HCT116 (cell line): ENCODE results near the gene RAB25. TPM values are rescaled to one million over a fixed set of nuclear protein-coding genes. Genes with fewer than 3 reads are reported as not detected.

ENCODE experiments used
- ATAC-seq: fragments of 200-7000 bp; cut with Tn5 transposase; 2 replicates; pipeline ENCODE4 v1.9.1; 2020; ENCODE audit warnings: mild to moderate bottlenecking, moderate library complexity
- BruUV-seq: library from RNA; stranded (reverse); fragments of 400-500 nt; replicated peaks from 2 replicates; lab custom pipeline; 2021; lab: Mats Ljungman, UMichigan
- CTCF ChIA-PET: fragments of 300-600 bp; sonication (Branson Sonifier 250); formaldehyde crosslinking; loops from one replicate; lab custom pipeline; 2021; ENCODE audit warnings: antibody characterized with exemption; lab: Charles Lee
- POLR2A ChIA-PET: fragments of 300-600, 350-600 bp; sonication (Branson Sonifier 250); formaldehyde crosslinking; loops from one replicate; lab custom pipeline; 2021; ENCODE audit warnings: antibody characterized with exemption; lab: Charles Lee
- RAD21 ChIA-PET, 2 experiments: fragments of 300-600 bp; sonication (Branson Sonifier 250); formaldehyde crosslinking; loops; one replicate each; lab custom pipeline; 2023; ENCODE audit warnings: low total read pairs in 2 of 2; ENCODE audit not compliant: uncharacterized antibody in 2 of 2, unreplicated experiment in 2 of 2, low non-redundant PET in 1 of 2; lab: Charles Lee
- DNase-seq: peaks from one replicate; pipeline ENCODE4 v3.0.0-alpha.2; 2010; ENCODE audit warnings: low read depth, low spot score
- H2AFZ ChIP-seq: fragments of 200-600 bp; shearing (Covaris generic), sonication (generic); 2 replicates; pipeline ENCODE4 v1.6.1; 2017; ENCODE audit warnings: low read depth, mixed run types, mixed read lengths, antibody characterized with exemption, low read length; ENCODE audit not compliant: poor library complexity, severe bottlenecking
- H3K27ac ChIP-seq: 2 replicates; pipeline ENCODE4 v1.5.1; 2012; ENCODE audit warnings: low read depth, low read length
- H3K27me3 ChIP-seq: fragments of 200-600 bp; sonication (generic); 2 replicates; pipeline ENCODE4 v1.6.1; 2016; ENCODE audit warnings: mixed run types, low read length, mixed read lengths; ENCODE audit not compliant: insufficient read depth
- H3K36me3 ChIP-seq, 2 experiments: fragments of 200-500 bp in 1 of 2; fragments of 200-600 bp in 1 of 2; sonication (Bioruptor generic) in 1 of 2; sonication (generic) in 1 of 2; 2 replicates each; pipeline versions ENCODE4 v1.5.1 to v1.6.1; 2014 to 2016; ENCODE audit warnings: low read length in 2 of 2, inconsistent platforms in 1 of 2, mixed read lengths in 1 of 2, mixed run types in 1 of 2; ENCODE audit not compliant: insufficient read depth in 2 of 2, control insufficient read depth in 1 of 2
- H3K4me1 ChIP-seq, 2 experiments: fragments of 200-600 bp in 1 of 2; sonication (generic) in 1 of 2; 2 replicates each; pipeline versions ENCODE4 v1.5.1 to v1.6.1; 2012 to 2017; ENCODE audit warnings: low read length in 2 of 2, inconsistent platforms in 1 of 2, mild to moderate bottlenecking in 1 of 2, mixed read lengths in 1 of 2, mixed run types in 1 of 2, moderate library complexity in 1 of 2; ENCODE audit not compliant: insufficient read depth in 2 of 2, control insufficient read depth in 1 of 2
- H3K4me2 ChIP-seq: fragments of 200-600 bp; sonication (generic); 2 replicates; pipeline ENCODE4 v1.6.1; 2017; ENCODE audit warnings: mixed run types, low read length, mixed read lengths
- H3K4me3 ChIP-seq, 2 experiments: fragments of 200-600 bp in 1 of 2; sonication (generic) in 1 of 2; replicated peaks in 1 of 2; 2 replicates each; pipeline ENCODE4 v1.5.1; 2011 to 2016; ENCODE audit warnings: low read length in 2 of 2, control low read depth in 1 of 2, low read depth in 1 of 2, mild to moderate bottlenecking in 1 of 2, mixed read lengths in 1 of 2, mixed run types in 1 of 2
- H3K79me2 ChIP-seq: fragments of 200-600 bp; sonication (generic); 2 replicates; pipeline ENCODE4 v1.6.1; 2017; ENCODE audit warnings: mild to moderate bottlenecking, mixed run types, low read length, moderate library complexity, mixed read lengths; ENCODE audit not compliant: insufficient read depth
- H3K9ac ChIP-seq: fragments of 200-600 bp; sonication (generic); 2 replicates; pipeline ENCODE4 v1.6.1; 2016; ENCODE audit warnings: low read length, mixed read lengths
- H3K9me2 ChIP-seq: fragments of 200-600 bp; sonication (generic), shearing (Covaris generic); 2 replicates; pipeline ENCODE4 v1.6.1; 2017; ENCODE audit warnings: mixed run types, mild to moderate bottlenecking, moderate library complexity; ENCODE audit not compliant: insufficient read depth
- H3K9me3 ChIP-seq, 2 experiments: fragments of 200-500 bp in 1 of 2; fragments of 200-600 bp in 1 of 2; sonication (Bioruptor generic) in 1 of 2; sonication (generic) in 1 of 2; 2 replicates each; pipeline ENCODE4 v1.6.1; 2014 to 2017; ENCODE audit warnings: low read length in 2 of 2, mixed read lengths in 2 of 2, inconsistent platforms in 1 of 2, low read depth in 1 of 2, mild to moderate bottlenecking in 1 of 2, mixed run types in 1 of 2, moderate library complexity in 1 of 2; ENCODE audit not compliant: control insufficient read depth in 1 of 2, insufficient read depth in 1 of 2
- H4K20me1 ChIP-seq: fragments of 200-600 bp; sonication (generic), shearing (Covaris generic); 2 replicates; pipeline ENCODE4 v1.6.1; 2017; ENCODE audit warnings: mixed run types, mild to moderate bottlenecking, moderate library complexity; ENCODE audit not compliant: insufficient read depth
- CTCF ChIP-seq, 3 experiments: fragments of 200-600 bp in 1 of 3; sonication (generic) in 1 of 3; IDR thresholded peaks in 2 of 3; conservative IDR thresholded peaks in 1 of 3; 2 replicates each; pipeline ENCODE4 v1.5.1; 2012 to 2017; ENCODE audit warnings: low read depth in 2 of 3, low read length in 2 of 3, antibody characterized with exemption in 1 of 3, borderline replicate concordance in 1 of 3, control low read depth in 1 of 3, mild to moderate bottlenecking in 1 of 3, mixed read lengths in 1 of 3, mixed run types in 1 of 3, moderate library complexity in 1 of 3; ENCODE audit not compliant: insufficient read depth in 1 of 3
- POLR2AphosphoS5 ChIP-seq: IDR thresholded peaks from 2 replicates; pipeline ENCODE4 v1.6.1; 2011; ENCODE audit warnings: mild to moderate bottlenecking, low read depth, low read length, moderate library complexity
- RAD21 ChIP-seq: IDR thresholded peaks from 2 replicates; pipeline ENCODE4 v1.6.1; 2012; ENCODE audit warnings: low read depth, mild to moderate bottlenecking
- SRF ChIP-seq: IDR thresholded peaks from 2 replicates; pipeline ENCODE4 v1.6.1; 2012; ENCODE audit warnings: low read depth
- YY1 ChIP-seq: IDR thresholded peaks from 2 replicates; pipeline ENCODE4 v1.6.1; 2011; ENCODE audit warnings: low read length, low read depth, moderate library complexity, mild to moderate bottlenecking; ENCODE audit not compliant: insufficient replicate concordance; ENCODE audit errors: extremely low read depth
- ZFX ChIP-seq: fragments of 450-650 bp; IDR thresholded peaks from 2 replicates; pipeline ENCODE4 v1.6.1; 2017
- ZNF274 ChIP-seq: fragments of 200-500 bp; sonication (Bioruptor generic); IDR thresholded peaks from 2 replicates; pipeline ENCODE4 v1.6.1; 2014; ENCODE audit warnings: mild to moderate bottlenecking, low read depth, low read length, inconsistent platforms
- intact Hi-C: fragments of 100-400 bp; cut with micrococcal nuclease; formaldehyde crosslinking; loops from 2 replicates; pipeline ENCODE4 v1.10.0; 2022
- total RNA-seq: library from RNA; stranded (reverse); gene quantifications from one replicate; pipeline ENCODE4 v1.2.1, GENCODE V29; 2021; ENCODE audit not compliant: unreplicated experiment
- TF ChIP-seq, protein P1 (sequence below): IDR thresholded peaks from 2 replicates; pipeline ENCODE4 v1.6.1; 2012

The RAB25 gene
- total RNA-seq, 1 experiment from 2014 or later = 142 TPM

- H3K27ac ChIP-seq = peak overlapping the region; percentile 40; the same call in 1 of the 2 replicates
- H2AFZ ChIP-seq = no peak overlapping the region
- H3K79me2 ChIP-seq = no peaks in the 10 kb centered on the region
- intact Hi-C loops = loop anchor here (1.0 to 2.0 kb wide), 4 partner anchors 39 to 270 kb away; no protein-coding TSS in a partner anchor
- peaks cover 18 to 30% of the 10 kb centered on the region in 2 experiments for H3K4me1 ChIP-seq
- TF ChIP-seq, protein P1, sequence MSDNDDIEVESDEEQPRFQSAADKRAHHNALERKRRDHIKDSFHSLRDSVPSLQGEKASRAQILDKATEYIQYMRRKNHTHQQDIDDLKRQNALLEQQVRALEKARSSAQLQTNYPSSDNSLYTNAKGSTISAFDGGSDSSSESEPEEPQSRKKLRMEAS = no peak
- TF ChIP-seq SRF (no peak), RAD21 (peak; percentile 97), CTCF (IDR thresholded peaks at IDR 0.05 in 2 of 3, conservative IDR thresholded peaks at IDR 0.05 in 1 of 3; ENCODE audit: borderline replicate concordance in 1 of 3, insufficient read depth in 1 of 3, low read depth in 2 of 3, low read length in 2 of 3) (peak; percentile 61 to 96 (median 80)), ZFX (no peak), ZNF274 (no peak), POLR2AphosphoS5 (no peak), YY1 (no peak)
- ATAC-seq = peak; percentile 95
- ChIA-PET RAD21 (interaction anchor here (0.6 to 1.5 kb wide), 4 partner anchors 39 to 269 kb away, joined by 3 to 11 read pairs (median 5); no protein-coding TSS in a partner anchor), CTCF (interaction anchor here (0.9 to 4.7 kb wide), 10 partner anchors 12 to 229 kb away, joined by 3 to 27 read pairs (median 4); no protein-coding TSS in a partner anchor), POLR2A (interaction anchor here (1.0 to 1.5 kb wide), 2 partner anchors 38 to 39 kb away, joined by 4 read pairs; no protein-coding TSS in a partner anchor)
- no TSS peak for BruUV-seq
- H3K36me3 ChIP-seq = no peaks in the 10 kb centered on the region
- H3K4me2 ChIP-seq = peak overlapping the region; percentile 41; the same call in 1 of the 2 replicates
- DNase-seq = peak; percentile 73
- no peaks in the 10 kb centered on the region for H3K9me2 ChIP-seq
- H3K9me3 ChIP-seq = no peaks in the 10 kb centered on the region
- H3K9ac ChIP-seq = peak overlapping the region; percentile 37; the same call in 1 of the 2 replicates
- H3K4me3 ChIP-seq = no peak overlapping the region
- H3K27me3 ChIP-seq = no peaks in the 10 kb centered on the region
- H4K20me1 ChIP-seq = no peaks in the 10 kb centered on the region
These were observed 29.9 kb downstream of the RAB25 start for GRCh38 chr1:156090840-156091188.
